K562 (cell line): ENCODE measurements around the gene PIGT. TPM values are rescaled to one million over a fixed set of nuclear protein-coding genes. Genes with fewer than 3 reads are reported as not detected.

Experiments
- DNMT1 ChIP-seq: fragments of 450-650 bp; IDR thresholded peaks from 2 replicates; pipeline ENCODE4 v1.6.1; 2016; ENCODE audit warnings: antibody characterized with exemption, mild to moderate bottlenecking
- EGR1 ChIP-seq: fragments of 450-650 bp; conservative IDR thresholded peaks from 2 replicates; pipeline ENCODE4 v1.6.1; 2017; ENCODE audit warnings: mild to moderate bottlenecking
- FOSL1 ChIP-seq: fragments of 200-800 bp; sonication (Bioruptor generic); conservative IDR thresholded peaks from 2 replicates; pipeline ENCODE4 v1.6.1; 2016; ENCODE audit warnings: missing genetic modification characterization, missing compliant biosample characterization
- FOXJ3 ChIP-seq: sonication (generic); formaldehyde crosslinking; IDR thresholded peaks from 2 replicates; pipeline ENCODE4 v1.4.0; 2020; ENCODE audit warnings: mild to moderate bottlenecking, missing genetic modification reagents
- ILK ChIP-seq: fragments of 450-650 bp; IDR thresholded peaks from 2 replicates; pipeline ENCODE4 v1.6.1; 2016; ENCODE audit warnings: missing genetic modification characterization, low read depth, mild to moderate bottlenecking, missing compliant biosample characterization, moderate library complexity, borderline replicate concordance
- KDM5B ChIP-seq: fragments of 200-600 bp; sonication (generic); IDR thresholded peaks from 2 replicates; pipeline ENCODE4 v1.6.1; 2012; ENCODE audit warnings: low read depth, mild to moderate bottlenecking, moderate library complexity, low read length, control low read depth, inconsistent platforms; ENCODE audit not compliant: insufficient replicate concordance
- LCOR ChIP-seq: sonication (generic); formaldehyde crosslinking; IDR thresholded peaks from 2 replicates; pipeline ENCODE4 v1.8.0; 2022; ENCODE audit warnings: mild to moderate bottlenecking, missing genetic modification reagents
- NFRKB ChIP-seq: fragments of 450-650 bp; IDR thresholded peaks from 2 replicates; pipeline ENCODE4 v1.6.1; 2016; ENCODE audit warnings: low read depth
- NRF1 ChIP-seq, 2 experiments: fragments of 450-650 bp; IDR thresholded peaks in 1 of 2; conservative IDR thresholded peaks in 1 of 2; 2 replicates each; pipeline ENCODE4 v1.6.1; 2014; ENCODE audit warnings: mild to moderate bottlenecking in 2 of 2
- PPARD ChIP-seq: fragments of 250-450 bp; sonication (Bioruptor Pico); IDR thresholded peaks from 2 replicates; pipeline ENCODE4 v1.8.0; 2022; ENCODE audit warnings: inconsistent platforms, mild to moderate bottlenecking, moderate library complexity
- SIN3A ChIP-seq, 2 experiments: fragments of 150-350 bp in 1 of 2; IDR thresholded peaks; 2 replicates each; pipeline ENCODE4 v1.6.1; 2011 to 2016; ENCODE audit warnings: borderline replicate concordance in 2 of 2, low read depth in 2 of 2, low read length in 2 of 2, mild to moderate bottlenecking in 2 of 2, moderate library complexity in 2 of 2; ENCODE audit not compliant: control insufficient read depth in 1 of 2
- SLC30A9 ChIP-seq: fragments of 250-450 bp; sonication (Bioruptor Pico); IDR thresholded peaks from 2 replicates; pipeline ENCODE4 v1.8.0; 2022; ENCODE audit warnings: mild to moderate bottlenecking, moderate library complexity
- SNIP1 ChIP-seq: fragments of 450-650 bp; IDR thresholded peaks from 2 replicates; pipeline ENCODE4 v1.7.1; 2017; ENCODE audit warnings: low read depth, mild to moderate bottlenecking
- SPI1 ChIP-seq: IDR thresholded peaks from 2 replicates; pipeline ENCODE4 v1.6.1; 2011; ENCODE audit warnings: low read depth, low read length, control low read depth, borderline replicate concordance
- TRIM24 ChIP-seq, 2 experiments: fragments of 450-650 bp; IDR thresholded peaks; 2 replicates each; pipeline ENCODE4 v1.6.1; 2016
- ZNF175 ChIP-seq: fragments of 200-800 bp; sonication (Bioruptor generic); IDR thresholded peaks from 2 replicates; pipeline ENCODE4 v1.6.1; 2016; ENCODE audit warnings: low read depth, mild to moderate bottlenecking, missing genetic modification characterization, missing compliant biosample characterization
- ZNF311 ChIP-seq: fragments of 250-450 bp; sonication (Bioruptor Pico); IDR thresholded peaks from 2 replicates; pipeline ENCODE4 v1.4.0; 2020; ENCODE audit warnings: mild to moderate bottlenecking, moderate library complexity
- ZNF324 ChIP-seq: fragments of 250-450 bp; sonication (Bioruptor Pico); IDR thresholded peaks from 2 replicates; pipeline ENCODE4 v1.4.0; 2020; ENCODE audit warnings: mild to moderate bottlenecking
- ZNF354B ChIP-seq: fragments of 250-450 bp; sonication (Bioruptor Pico); IDR thresholded peaks from 2 replicates; pipeline ENCODE4 v1.4.0; 2020
- ZSCAN32 ChIP-seq: fragments of 450-650 bp; formaldehyde crosslinking; IDR thresholded peaks from 2 replicates; pipeline ENCODE4 v1.4.0; 2020; ENCODE audit warnings: mild to moderate bottlenecking, moderate library complexity
- polyA plus RNA-seq, 8 experiments: library from polyadenylated mRNA; depleted of rRNA in 4 of 8; stranded (reverse) in 5 of 8; unstranded in 3 of 8; fragments of >200 nt; fragmentation: Nextera tagmentation in 2 of 8; fragmentation: Illumina TruSeq in 1 of 8; extraction: Ambion mirVana in 2 of 8; extraction: Trizol in 1 of 8; gene quantifications; 2 replicates each; pipeline versions ENCODE4 v1.2.1 to v1.2.3, GENCODE V29; 2011 to 2014; ENCODE audit warnings: inconsistent platforms in 1 of 8, missing spikeins in 1 of 8
- total RNA-seq, 7 experiments: library from RNA; depleted of rRNA in 6 of 7; stranded (reverse); fragments of >200 nt in 6 of 7; fragmentation: Illumina TruSeq in 2 of 7; extraction: Trizol in 2 of 7; gene quantifications; 2 replicates each; pipeline versions ENCODE4 v1.2.1 to v1.2.3, GENCODE V29; 2011 to 2021; ENCODE audit warnings: low replicate concordance in 1 of 7
- TF ChIP-seq, protein P1 (sequence below): conservative IDR thresholded peaks from 2 replicates; pipeline ENCODE4 v1.6.1; 2011; ENCODE audit warnings: low read depth, mild to moderate bottlenecking, low read length; ENCODE audit not compliant: control insufficient read depth
- TF ChIP-seq, protein P2 (sequence below): fragments of 250-450 bp; sonication (Bioruptor Pico); IDR thresholded peaks from 2 replicates; pipeline ENCODE4 v1.4.0; 2020; ENCODE audit warnings: mild to moderate bottlenecking
- TF ChIP-seq, protein P3 (sequence below): sonication (generic); IDR thresholded peaks from 2 replicates; pipeline ENCODE4 v1.6.1; 2016
- TF ChIP-seq, protein P4 (sequence below): fragments of 250-450 bp; sonication (Bioruptor Pico); IDR thresholded peaks from 2 replicates; pipeline ENCODE4 v1.8.0; 2022; ENCODE audit warnings: moderate library complexity, mild to moderate bottlenecking, inconsistent platforms

PIGT gene
- total and polyA plus RNA-seq, 9 of the 15 experiments (the other 6 are each of a cell fraction or from before 2014, with no cell fraction given), result 14.6 to 108 (median 46.9) TPM

DNA sequence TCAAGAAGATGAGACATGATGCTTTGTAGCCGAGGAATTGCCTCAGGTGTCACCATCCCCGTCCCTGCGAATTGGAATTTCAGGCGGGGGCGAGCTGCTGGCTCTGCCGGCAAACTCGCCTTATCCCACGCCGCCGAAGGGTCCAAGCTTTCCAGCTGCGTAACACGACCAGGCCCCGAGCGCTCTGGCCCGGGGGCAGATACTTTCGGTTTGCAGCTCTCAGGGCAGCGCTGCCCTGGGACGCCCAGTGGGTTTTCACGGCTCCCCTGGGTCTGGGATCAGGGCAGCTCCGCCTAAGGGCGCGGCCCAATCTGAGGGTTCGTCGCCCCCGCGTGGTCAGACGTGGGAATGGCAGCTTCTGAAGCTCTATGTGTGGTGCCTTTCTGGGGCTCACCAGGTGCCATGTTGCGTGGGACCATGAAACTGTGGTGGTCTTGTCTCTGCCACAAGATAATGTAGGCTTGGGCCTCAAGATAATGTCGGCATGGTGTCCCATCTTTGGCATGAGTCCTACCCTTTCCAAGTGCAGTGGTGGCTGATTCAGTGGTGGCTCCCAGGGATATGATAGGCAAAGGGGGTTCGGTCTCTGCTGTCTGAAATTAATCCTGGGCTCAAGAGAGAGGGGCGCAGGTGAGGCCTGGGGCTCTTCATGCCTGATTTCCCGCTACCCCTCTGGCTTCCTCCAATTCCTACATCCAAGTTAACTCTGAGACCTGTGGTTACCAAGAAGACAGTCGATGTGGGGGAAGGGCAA lies 21.0 kb downstream of the PIGT start (continued):
- TF ChIP-seq ZSCAN32 (no peak), SLC30A9 (no peak), KDM5B (no peak), ILK (tag) (no peak), DNMT1 (no peak), SNIP1 (no peak), EGR1 (peak; percentile 48; the same call in 1 of the 2 replicates), TRIM24 (IDR thresholded peaks at IDR 0.05) (no peak), ZNF354B (no peak), ZNF311 (CRISPR knock-in tag) (no peak), LCOR (CRISPR knock-in tag) (peak; percentile 14; the same call in 1 of the 2 replicates), FOXJ3 (CRISPR knock-in tag) (no peak), ZNF175 (CRISPR knock-in tag) (no peak), NFRKB (no peak), ZNF324 (CRISPR knock-in tag) (no peak), PPARD (no peak), NRF1 (conservative IDR thresholded peaks at IDR 0.05 in 1 of 2, IDR thresholded peaks at IDR 0.05 in 1 of 2) (no peak; a peak in 1 of 4 replicates), SPI1 (no peak), FOSL1 (tag) (no peak), SIN3A (IDR thresholded peaks at IDR 0.05; ENCODE audit: borderline replicate concordance in 2 of 2, control insufficient read depth in 1 of 2, low read depth in 2 of 2, low read length in 2 of 2) (no peak)
- TF ChIP-seq, protein P1, sequence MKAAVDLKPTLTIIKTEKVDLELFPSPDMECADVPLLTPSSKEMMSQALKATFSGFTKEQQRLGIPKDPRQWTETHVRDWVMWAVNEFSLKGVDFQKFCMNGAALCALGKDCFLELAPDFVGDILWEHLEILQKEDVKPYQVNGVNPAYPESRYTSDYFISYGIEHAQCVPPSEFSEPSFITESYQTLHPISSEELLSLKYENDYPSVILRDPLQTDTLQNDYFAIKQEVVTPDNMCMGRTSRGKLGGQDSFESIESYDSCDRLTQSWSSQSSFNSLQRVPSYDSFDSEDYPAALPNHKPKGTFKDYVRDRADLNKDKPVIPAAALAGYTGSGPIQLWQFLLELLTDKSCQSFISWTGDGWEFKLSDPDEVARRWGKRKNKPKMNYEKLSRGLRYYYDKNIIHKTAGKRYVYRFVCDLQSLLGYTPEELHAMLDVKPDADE, result no peak
- TF ChIP-seq, protein P2, sequence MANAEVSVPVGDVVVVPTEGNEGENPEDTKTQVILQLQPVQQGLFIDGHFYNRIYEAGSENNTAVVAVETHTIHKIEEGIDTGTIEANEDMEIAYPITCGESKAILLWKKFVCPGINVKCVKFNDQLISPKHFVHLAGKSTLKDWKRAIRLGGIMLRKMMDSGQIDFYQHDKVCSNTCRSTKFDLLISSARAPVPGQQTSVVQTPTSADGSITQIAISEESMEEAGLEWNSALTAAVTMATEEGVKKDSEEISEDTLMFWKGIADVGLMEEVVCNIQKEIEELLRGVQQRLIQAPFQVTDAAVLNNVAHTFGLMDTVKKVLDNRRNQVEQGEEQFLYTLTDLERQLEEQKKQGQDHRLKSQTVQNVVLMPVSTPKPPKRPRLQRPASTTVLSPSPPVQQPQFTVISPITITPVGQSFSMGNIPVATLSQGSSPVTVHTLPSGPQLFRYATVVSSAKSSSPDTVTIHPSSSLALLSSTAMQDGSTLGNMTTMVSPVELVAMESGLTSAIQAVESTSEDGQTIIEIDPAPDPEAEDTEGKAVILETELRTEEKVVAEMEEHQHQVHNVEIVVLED, result no peak
- TF ChIP-seq, protein P3, sequence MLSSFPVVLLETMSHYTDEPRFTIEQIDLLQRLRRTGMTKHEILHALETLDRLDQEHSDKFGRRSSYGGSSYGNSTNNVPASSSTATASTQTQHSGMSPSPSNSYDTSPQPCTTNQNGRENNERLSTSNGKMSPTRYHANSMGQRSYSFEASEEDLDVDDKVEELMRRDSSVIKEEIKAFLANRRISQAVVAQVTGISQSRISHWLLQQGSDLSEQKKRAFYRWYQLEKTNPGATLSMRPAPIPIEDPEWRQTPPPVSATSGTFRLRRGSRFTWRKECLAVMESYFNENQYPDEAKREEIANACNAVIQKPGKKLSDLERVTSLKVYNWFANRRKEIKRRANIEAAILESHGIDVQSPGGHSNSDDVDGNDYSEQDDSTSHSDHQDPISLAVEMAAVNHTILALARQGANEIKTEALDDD, result no peak
- TF ChIP-seq, protein P4, sequence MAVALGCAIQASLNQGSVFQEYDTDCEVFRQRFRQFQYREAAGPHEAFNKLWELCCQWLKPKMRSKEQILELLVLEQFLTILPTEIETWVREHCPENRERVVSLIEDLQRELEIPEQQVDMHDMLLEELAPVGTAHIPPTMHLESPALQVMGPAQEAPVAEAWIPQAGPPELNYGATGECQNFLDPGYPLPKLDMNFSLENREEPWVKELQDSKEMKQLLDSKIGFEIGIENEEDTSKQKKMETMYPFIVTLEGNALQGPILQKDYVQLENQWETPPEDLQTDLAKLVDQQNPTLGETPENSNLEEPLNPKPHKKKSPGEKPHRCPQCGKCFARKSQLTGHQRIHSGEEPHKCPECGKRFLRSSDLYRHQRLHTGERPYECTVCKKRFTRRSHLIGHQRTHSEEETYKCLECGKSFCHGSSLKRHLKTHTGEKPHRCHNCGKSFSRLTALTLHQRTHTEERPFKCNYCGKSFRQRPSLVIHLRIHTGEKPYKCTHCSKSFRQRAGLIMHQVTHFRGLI, result no peak
